Activated T-helper 1 cell treated with Interleukin-2 at 50 U/mL for 16 hours (primary cell): ENCODE results near the gene GLRA3.

ENCODE experiments used
- DNase-seq: peaks from one replicate; pipeline ENCODE4 v3.0.0-alpha.2; 2020; ENCODE audit warnings: low read depth

The GLRA3 gene

DNA sequence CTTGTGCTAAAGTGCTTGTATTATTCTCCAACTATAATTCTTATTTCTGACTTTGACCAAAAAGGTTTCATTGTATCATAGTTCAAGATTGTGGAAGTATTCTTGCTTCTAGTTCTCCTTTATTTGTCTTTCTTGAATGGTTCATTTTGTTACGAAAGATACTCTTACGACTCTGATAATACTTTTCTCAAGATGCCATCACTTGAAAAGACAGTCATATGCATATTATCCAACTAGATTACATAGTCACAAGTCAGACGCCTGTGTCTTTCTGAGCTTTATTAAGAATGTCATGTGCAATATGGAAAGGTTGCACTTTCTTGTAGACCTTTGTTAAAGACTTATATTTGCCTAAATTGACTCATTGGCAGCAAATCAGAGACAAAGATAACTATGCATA, 235.3 kb downstream of the GLRA3 start:
- no peak for DNase-seq

DNA sequence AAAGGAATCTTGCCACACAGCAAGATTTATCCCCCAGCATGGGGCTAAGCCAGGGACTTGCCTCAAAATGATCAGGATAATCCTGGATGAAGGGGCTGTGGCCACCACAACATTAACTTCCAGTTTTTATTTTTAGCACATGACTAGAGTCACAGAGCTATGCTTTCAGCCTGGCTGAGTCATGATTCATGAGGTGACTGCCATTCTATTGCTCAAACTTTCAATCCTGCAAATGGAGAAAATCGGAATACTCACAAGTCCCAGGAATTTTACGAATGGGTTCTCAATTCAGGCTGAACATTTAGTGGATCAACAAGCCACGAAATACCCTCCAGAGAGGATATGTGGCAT, 236.1 kb downstream of the GLRA3 start:
- no peak for DNase-seq

DNA sequence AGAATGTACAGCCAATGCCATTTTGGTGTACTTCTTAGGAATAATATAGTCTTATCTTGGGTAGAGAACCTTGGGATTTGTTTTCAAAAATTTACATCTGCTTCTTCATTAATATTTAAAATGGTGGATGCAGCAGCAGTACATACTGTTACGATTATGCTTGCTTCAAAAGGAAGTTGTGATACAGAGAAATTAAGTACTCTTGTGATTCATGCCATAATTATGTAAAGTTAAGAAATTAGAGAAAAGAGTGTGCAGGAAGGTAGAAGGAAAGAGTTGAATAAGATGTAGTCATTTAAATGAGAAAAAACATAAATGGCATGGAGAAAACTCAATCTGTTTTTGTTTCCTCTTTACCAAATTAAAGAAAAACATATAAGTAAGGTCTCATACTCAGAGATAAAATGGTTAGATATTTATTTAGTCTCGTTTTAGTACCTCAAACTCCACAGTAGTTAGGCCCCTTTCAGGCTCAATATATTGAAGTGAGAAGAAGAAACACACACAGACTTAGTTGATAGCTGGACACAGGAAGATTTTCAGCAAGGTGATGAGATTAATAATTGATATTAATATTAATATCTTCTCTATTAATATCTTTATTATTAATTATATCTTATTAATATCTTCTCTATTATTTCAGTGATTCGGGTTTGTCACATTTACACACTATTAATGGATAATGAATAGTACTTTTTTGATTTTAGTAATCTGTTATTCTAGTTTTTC, 236.6 kb downstream of the GLRA3 start:
- no peak for DNase-seq

DNA sequence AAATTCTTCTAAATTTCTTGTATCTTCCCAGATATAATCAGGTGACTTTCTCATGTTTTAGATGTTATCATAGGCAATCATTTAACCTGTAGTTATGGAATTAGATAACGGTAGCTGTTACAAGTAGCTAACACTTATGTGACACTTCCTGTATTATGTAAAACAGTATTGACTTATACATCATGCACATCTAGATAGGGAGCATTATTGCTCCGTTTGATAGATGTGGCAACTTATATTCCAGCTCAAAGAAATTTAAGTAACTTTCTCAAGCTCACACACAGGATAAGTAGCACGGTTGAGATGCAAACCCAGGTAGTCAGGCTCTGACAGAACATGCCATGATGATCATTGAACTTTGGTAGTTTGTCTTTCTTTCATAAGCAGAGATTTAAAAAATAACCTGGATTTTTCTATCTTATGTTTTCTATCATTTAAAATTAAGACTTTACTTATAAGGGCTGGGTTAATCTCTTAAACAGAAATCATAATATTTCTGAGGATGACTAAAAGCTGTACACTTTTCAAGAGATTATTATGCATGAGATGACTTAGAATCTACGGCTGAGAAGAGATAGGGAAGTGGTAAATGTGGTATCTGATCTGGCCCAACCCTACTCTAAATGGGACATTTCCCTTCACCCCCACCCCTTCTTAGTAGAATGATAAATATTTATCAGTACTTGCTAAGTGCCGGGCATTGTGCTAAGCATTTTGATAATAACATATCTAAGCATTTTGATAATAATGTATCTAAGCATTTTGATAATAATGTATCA, 237.6 kb downstream of the GLRA3 start:
- no peak for DNase-seq

DNA sequence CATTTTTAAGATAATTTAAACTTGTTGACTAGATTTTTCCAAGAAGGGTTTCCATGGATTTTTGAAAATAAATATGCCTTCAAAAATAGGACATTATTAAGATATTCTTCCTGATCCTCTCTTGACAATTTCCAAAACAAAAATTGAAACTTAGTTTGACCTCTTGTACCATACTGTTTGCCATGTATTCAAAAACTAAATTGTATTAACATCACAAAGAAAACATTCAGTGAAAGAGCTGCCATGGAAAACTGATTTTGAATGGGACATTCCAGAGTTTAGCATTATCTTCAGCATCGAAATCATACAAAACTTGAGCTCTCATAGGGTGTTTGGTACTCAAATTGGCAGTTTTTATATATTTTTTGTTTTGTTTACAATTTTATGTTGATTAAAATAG, 238.7 kb downstream of the GLRA3 start:
- DNase-seq: no peak
